Right atrium auricular region (tissue), 2 donors: Measurements from ENCODE around the gene IGLON5. TPM values are rescaled to one million over a fixed set of nuclear protein-coding genes. Genes with fewer than 3 reads are reported as not detected.

Experiments
- DNase-seq: peaks from one replicate; pipeline ENCODE4 v3.0.0-alpha.2; 2019; ENCODE audit warnings: low spot score
- H3K27ac ChIP-seq, 2 donors: fragments of 200-600 bp; sonication (generic); 1 replicate in 1 of 2; 2 replicates in 1 of 2; pipeline ENCODE4 v1.5.1; 2016 to 2019
- H3K27me3 ChIP-seq, 2 donors: fragments of 200-600 bp; sonication (generic); one replicate each; pipeline versions ENCODE4 v1.5.1 to v1.6.0; 2017 to 2019
- H3K36me3 ChIP-seq: fragments of 200-600 bp; sonication (generic); one replicate; pipeline ENCODE4 v1.5.1; 2016
- H3K4me1 ChIP-seq, 2 donors: fragments of 200-600 bp; sonication (generic); one replicate each; pipeline versions ENCODE4 v1.5.1 to v1.6.0; 2017 to 2019
- H3K4me3 ChIP-seq, 2 donors: fragments of 200-600 bp; sonication (generic); 1 replicate in 1 of 2; 2 replicates in 1 of 2; pipeline ENCODE4 v1.5.1; 2017 to 2019; ENCODE audit warnings: mild to moderate bottlenecking in 1 of 2, moderate library complexity in 1 of 2
- H3K9me3 ChIP-seq, 2 donors: fragments of 200-600 bp; sonication (generic); one replicate each; pipeline ENCODE4 v1.5.1; 2019
- total RNA-seq, 2 donors: library from RNA; depleted of rRNA; stranded (reverse); fragments of >200 nt; gene quantifications; one replicate each; pipeline ENCODE4 v1.1.0, GENCODE V29; 2016
- TF ChIP-seq, protein P1 (sequence below), 2 donors: fragments of 200-600 bp; sonication (generic); IDR thresholded peaks; one replicate each; pipeline ENCODE4 v1.5.1; 2019; ENCODE audit warnings: antibody characterized with exemption in 2 of 2

Gene IGLON5
- total RNA-seq, 2 donors from 2014 or later: 0.31 TPM; not detected in 1

DNA sequence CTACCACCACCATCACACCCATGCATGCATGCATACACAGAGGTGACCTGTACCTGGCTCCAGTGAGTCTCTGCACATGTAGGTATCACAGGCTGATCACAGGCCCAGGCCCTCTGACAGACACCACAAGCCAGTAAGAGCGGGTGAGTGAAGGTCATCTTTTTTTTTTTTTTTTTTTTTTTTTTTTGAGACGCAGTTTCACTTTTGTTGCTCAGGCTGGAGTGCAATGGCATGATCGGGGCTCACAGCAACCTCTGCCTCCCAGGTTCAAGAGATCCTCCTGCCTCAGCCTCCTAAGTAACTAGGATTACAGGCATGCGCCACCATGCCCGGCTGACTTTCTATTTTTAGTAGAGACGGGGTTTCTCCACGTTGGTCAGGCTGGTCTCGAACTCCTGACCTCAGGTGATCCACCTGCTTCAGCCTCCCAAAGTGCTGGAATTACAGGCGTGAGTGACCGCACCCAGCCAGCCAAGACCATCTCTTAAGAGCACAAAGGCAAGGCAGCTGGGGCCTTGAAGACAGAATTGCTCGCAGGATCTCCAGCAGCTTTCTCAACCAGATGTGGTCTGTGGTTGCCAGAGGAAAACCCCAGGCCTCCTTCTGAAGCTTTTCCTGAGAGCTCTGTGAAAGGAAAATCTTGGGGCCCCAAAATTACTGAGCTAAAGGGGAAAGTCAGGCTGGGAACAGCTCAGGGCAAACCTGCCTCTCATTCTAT is 64.2 kb downstream of the IGLON5 start:
- no peaks in the 10 kb centered on the region for H3K4me1 ChIP-seq
- H3K27ac ChIP-seq: no peak overlapping the region
- no peak overlapping the region for H3K4me3 ChIP-seq
- DNase-seq: no peak
- no peaks in the 10 kb centered on the region for H3K27me3 ChIP-seq
- H3K9me3 ChIP-seq: no peaks in the 10 kb centered on the region
- TF ChIP-seq, protein P1, sequence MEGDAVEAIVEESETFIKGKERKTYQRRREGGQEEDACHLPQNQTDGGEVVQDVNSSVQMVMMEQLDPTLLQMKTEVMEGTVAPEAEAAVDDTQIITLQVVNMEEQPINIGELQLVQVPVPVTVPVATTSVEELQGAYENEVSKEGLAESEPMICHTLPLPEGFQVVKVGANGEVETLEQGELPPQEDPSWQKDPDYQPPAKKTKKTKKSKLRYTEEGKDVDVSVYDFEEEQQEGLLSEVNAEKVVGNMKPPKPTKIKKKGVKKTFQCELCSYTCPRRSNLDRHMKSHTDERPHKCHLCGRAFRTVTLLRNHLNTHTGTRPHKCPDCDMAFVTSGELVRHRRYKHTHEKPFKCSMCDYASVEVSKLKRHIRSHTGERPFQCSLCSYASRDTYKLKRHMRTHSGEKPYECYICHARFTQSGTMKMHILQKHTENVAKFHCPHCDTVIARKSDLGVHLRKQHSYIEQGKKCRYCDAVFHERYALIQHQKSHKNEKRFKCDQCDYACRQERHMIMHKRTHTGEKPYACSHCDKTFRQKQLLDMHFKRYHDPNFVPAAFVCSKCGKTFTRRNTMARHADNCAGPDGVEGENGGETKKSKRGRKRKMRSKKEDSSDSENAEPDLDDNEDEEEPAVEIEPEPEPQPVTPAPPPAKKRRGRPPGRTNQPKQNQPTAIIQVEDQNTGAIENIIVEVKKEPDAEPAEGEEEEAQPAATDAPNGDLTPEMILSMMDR (IDR thresholded peaks at IDR 0.05): no peak
- H3K36me3 ChIP-seq: no peaks in the 10 kb centered on the region

DNA sequence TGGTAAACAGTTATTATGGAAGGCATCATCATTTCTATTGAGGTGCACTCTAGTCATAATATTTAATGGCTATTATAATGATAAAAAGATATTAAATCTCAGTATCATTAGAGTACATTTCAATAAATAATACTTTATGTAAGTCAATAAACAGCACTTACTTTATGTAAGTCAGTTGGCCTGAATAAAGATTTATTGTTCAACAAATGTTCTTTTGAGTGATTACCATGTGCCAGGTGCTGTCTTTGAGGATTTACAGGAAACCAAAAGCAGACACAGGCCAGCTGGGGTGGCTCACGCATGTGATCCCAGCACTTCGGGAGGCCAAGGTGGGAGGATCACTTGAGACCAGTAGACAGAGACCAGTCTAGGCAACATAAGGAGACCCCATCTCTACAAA is 66.0 kb downstream of the IGLON5 start:
- H3K4me3 ChIP-seq: no peak overlapping the region
- no peaks in the 10 kb centered on the region for H3K4me1 ChIP-seq
- H3K27me3 ChIP-seq: no peaks in the 10 kb centered on the region
- TF ChIP-seq, protein P1 (IDR thresholded peaks at IDR 0.05): no peak
- no peak overlapping the region for H3K27ac ChIP-seq
- DNase-seq: no peak
- H3K9me3 ChIP-seq: no peaks in the 10 kb centered on the region
- no peaks in the 10 kb centered on the region for H3K36me3 ChIP-seq

- no peak overlapping the region for H3K4me3 ChIP-seq
- no peaks in the 10 kb centered on the region for H3K36me3 ChIP-seq
- H3K9me3 ChIP-seq: no peaks in the 10 kb centered on the region
- no peak overlapping the region for H3K27ac ChIP-seq
- H3K4me1 ChIP-seq: no peaks in the 10 kb centered on the region
- H3K27me3 ChIP-seq: no peaks in the 10 kb centered on the region
- TF ChIP-seq, protein P1 (IDR thresholded peaks at IDR 0.05): no peak
- no peak for DNase-seq
Observed at GRCh38 chr19:51380379-51380778, 68.9 kb downstream of the IGLON5 start.

Other genes starting within 250 kb of the IGLON5 start
- gene KLK13, start 246.6 kb upstream of the IGLON5 start, total RNA-seq: not detected
- gene KLK14, start 228.8 kb upstream of the IGLON5 start, total RNA-seq: under 1 TPM in 1 of 2 donors, not detected in 1; 0.35 TPM
- gene CTU1, start 203.2 kb upstream of the IGLON5 start, total RNA-seq: 1 to 10 TPM; 4.8 to 7.7 TPM
- gene SIGLEC9, start 186.7 kb upstream of the IGLON5 start, total RNA-seq: 1 to 10 TPM; 1.5 to 7.4 TPM
- gene SIGLEC7, start 169.3 kb upstream of the IGLON5 start, total RNA-seq: 1 to 10 TPM in 1 of 2 donors, under 1 TPM in 1; 0.26 to 1.7 TPM
- 1 to 10 TPM; 2.3 to 4.2 TPM for gene CD33, start 86.6 kb upstream of the IGLON5 start, total RNA-seq
- not detected for gene SIGLECL1, start 60.6 kb upstream of the IGLON5 start, total RNA-seq
- gene VSIG10L, start 30.5 kb downstream of the IGLON5 start, total RNA-seq: 1 to 10 TPM in 1 of 2 donors, under 1 TPM in 1; 0.79 to 1.1 TPM
- 100 to 1,000 TPM; 385 TPM for gene ETFB, start 54.7 kb downstream of the IGLON5 start, total RNA-seq
- not detected for gene CLDND2, start 57.4 kb downstream of the IGLON5 start, total RNA-seq
- gene NKG7, start 61.0 kb downstream of the IGLON5 start, total RNA-seq: 1 to 10 TPM; 1.4 to 1.8 TPM
- gene LIM2, start 76.3 kb downstream of the IGLON5 start, total RNA-seq: not detected
- not detected for gene C19orf84, start 78.9 kb downstream of the IGLON5 start, total RNA-seq
- gene SIGLEC10, start 106.0 kb downstream of the IGLON5 start, total RNA-seq: 1 to 10 TPM in 1 of 2 donors, under 1 TPM in 1; 0.22 to 7.7 TPM
- under 1 TPM; 0.08 to 0.26 TPM for gene SIGLEC8, start 146.8 kb downstream of the IGLON5 start, total RNA-seq
- gene CEACAM18, start 166.9 kb downstream of the IGLON5 start, total RNA-seq: not detected
- not detected for gene SIGLEC12, start 190.2 kb downstream of the IGLON5 start, total RNA-seq
- gene SIGLEC6, start 220.0 kb downstream of the IGLON5 start, total RNA-seq: under 1 TPM; 0.16 to 0.44 TPM